HG02642 (cell line): ENCODE results near the gene KLF18.
"Not testable (repeated sequence)": the region's sequence is repeated elsewhere in the genome, so short reads cannot be mapped to it uniquely, and the experiment has no call there.

Experiments used
- ATAC-seq: cut with Tn5 transposase; IDR thresholded peaks from one replicate; pipeline ENCODE4 v1.9.1; 2021; ENCODE audit warnings: mild to moderate bottlenecking; ENCODE audit not compliant: unreplicated experiment, poor library complexity

KLF18 gene

GRCh38 chr1:44129616-44130500 lies 11.6 kb downstream of the KLF18 start:
- ATAC-seq: no peak

GRCh38 chr1:44120398-44120949 lies 21.0 kb downstream of the KLF18 start:
- ATAC-seq: no peak

GRCh38 chr1:44119525-44119924 lies 21.9 kb downstream of the KLF18 start:
- ATAC-seq: no peak

- no peak for ATAC-seq
Observed at GRCh38 chr1:44118682-44119081, 22.7 kb downstream of the KLF18 start, which contains the start of gene KLF17. Gene KLF17, plus strand, starts transcription at chr1:44118821. Its CDS starts 87 bp downstream, at chr1:44118908.

GRCh38 chr1:44117272-44117671 lies 24.2 kb downstream of the KLF18 start:
- not testable (repeated sequence) for ATAC-seq

GRCh38 chr1:44114098-44114497 lies 27.3 kb downstream of the KLF18 start:
- no peak for ATAC-seq

GRCh38 chr1:44113095-44113609 lies 28.3 kb downstream of the KLF18 start:
- no peak for ATAC-seq

- ATAC-seq: no peak
Observed at GRCh38 chr1:44112486-44112885, 28.9 kb downstream of the KLF18 start.

GRCh38 chr1:44111861-44112260 lies 29.6 kb downstream of the KLF18 start:
- no peak for ATAC-seq

- no peak for ATAC-seq
Observed at GRCh38 chr1:44110916-44111315, 30.5 kb downstream of the KLF18 start.

- ATAC-seq: no peak
Observed at GRCh38 chr1:44108971-44109370, 32.5 kb downstream of the KLF18 start.

- ATAC-seq: no peak
Observed at GRCh38 chr1:44108241-44108640, 33.2 kb downstream of the KLF18 start.

GRCh38 chr1:44105810-44106209 lies 35.6 kb downstream of the KLF18 start:
- ATAC-seq: no peak

- no peak for ATAC-seq
Observed at GRCh38 chr1:44103270-44104131, 37.9 kb downstream of the KLF18 start.

- no peak for ATAC-seq
Observed at GRCh38 chr1:44101328-44101727, 40.1 kb downstream of the KLF18 start.

GRCh38 chr1:44100183-44100868 lies 41.1 kb downstream of the KLF18 start:
- ATAC-seq: no peak

- no peak for ATAC-seq
Observed at GRCh38 chr1:44094047-44094446, 47.4 kb downstream of the KLF18 start.

GRCh38 chr1:44090429-44091252 lies 50.8 kb downstream of the KLF18 start:
- no peak for ATAC-seq

- no peak for ATAC-seq
Observed at GRCh38 chr1:44089371-44090048, 51.9 kb downstream of the KLF18 start.
